ENCODE data around the gene SETBP1.

The SETBP1 gene

DNA sequence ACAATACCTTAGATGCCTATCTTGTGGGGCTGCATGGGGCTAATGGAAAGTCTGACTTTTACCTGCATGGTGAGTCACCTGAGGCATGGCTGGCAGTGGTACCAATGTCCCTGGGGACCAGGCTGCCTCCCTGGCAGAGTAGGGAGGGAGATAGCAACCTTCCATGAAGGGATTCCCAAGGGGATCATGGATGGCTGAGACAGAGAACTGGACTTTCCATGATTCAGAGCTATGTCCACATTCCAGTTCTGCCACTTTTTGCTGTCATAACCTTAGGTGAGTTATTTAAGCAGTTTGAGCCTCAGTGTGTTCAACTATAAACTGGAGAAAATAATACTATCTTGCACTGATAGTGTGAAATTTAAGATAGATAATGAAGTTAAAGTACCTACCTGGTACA is 178.6 kb downstream of the SETBP1 start:
- in situ Hi-C loops (cut with MboI; ENCODE audit: low sequenced_read_pairs): no loop called here

DNA sequence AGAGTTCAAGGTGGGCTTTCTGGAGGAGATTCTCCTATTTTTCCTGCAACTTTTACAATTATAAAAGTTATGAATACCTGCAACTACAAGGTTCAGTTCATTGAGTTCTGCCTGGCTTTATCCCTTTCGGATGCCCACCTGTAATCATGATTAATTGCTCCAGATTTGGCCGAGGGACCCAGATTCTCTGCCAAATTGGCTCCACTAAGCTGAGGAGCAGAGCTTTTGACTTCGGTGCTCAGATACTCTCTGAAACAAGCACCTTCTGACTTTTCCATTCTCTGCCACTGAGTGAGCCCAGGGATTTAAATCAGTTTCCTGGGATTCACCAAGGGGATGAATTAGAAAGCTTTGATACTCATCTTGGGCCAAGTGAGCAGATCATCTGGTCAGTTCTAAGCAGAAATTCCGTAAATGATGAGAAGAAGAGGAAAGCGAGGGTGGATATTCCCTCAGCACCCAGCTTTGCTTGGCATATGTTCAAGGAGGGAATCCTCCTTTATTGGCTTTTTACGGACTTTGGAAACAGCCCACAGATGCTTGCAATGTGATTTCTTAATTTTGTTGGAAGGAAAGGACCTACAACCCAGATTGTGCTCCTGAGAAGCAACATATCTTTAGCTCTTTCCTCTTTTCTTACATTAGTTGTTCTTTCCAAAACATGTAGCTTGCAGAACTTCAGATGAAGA is 179.2 kb downstream of the SETBP1 start:
- in situ Hi-C loops (cut with MboI; ENCODE audit: low sequenced_read_pairs): no loop called here

DNA sequence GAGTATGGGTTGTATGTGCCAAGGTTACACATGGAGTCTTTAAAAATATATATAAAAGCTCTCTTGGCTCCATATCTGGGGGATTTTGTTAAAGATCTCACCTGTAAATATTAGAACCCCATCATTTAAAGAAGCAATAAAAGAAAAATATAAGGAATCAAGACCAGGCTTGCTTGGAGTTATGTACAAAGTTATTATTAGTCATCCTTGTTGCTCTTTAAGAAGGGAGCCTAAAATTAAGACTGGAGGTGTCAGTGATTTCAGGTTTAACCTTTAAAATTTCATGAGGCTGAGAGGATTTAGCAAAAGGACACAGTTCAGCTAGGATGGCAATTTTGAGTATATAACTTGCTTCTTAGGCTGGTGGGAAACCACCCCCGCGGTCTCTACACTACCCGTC is 181.4 kb downstream of the SETBP1 start:
- in situ Hi-C loops (cut with MboI; ENCODE audit: low sequenced_read_pairs): no loop called here

DNA sequence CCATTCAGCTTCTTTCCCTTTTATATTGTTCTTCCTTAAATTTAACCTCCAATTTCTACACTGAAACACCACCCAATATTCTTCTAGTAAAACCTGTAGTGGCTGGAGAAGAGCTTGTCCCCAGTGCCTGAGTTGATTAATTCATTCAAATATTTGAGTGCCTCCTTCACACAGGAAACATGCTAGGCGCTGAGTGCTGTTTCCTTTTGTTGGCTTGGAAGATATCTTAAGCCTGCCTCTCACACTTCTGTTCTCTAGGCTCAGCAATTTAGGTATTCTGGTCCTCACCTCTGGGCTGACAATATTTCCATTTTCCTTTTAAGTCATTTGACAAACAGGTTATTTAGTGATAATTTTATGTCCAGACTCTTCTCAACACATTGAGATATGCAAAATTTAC is 185.4 kb downstream of the SETBP1 start:
- in situ Hi-C loops (cut with MboI; ENCODE audit: low sequenced_read_pairs): no loop called here

DNA sequence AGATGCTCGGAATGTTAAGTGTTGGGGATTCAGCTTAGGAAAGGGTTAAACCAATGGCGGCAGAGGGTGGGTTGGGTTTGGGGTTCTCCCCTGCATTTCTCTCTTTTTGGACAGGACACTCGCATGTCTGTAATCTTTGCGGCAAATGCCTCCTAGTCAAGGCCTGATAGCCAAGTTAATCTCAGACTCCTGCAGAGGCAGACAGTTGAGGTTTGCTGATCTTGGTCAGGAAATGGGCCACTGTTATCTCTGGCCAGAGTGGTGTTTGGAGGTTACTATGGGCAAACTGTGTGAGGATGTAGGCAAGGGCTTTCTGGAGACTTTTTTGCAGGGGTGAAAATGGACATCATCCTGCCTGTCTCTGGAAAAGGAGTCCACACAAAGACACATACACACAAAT is 188.8 kb downstream of the SETBP1 start:
- in situ Hi-C loops (cut with MboI; ENCODE audit: low sequenced_read_pairs): no loop called here

DNA sequence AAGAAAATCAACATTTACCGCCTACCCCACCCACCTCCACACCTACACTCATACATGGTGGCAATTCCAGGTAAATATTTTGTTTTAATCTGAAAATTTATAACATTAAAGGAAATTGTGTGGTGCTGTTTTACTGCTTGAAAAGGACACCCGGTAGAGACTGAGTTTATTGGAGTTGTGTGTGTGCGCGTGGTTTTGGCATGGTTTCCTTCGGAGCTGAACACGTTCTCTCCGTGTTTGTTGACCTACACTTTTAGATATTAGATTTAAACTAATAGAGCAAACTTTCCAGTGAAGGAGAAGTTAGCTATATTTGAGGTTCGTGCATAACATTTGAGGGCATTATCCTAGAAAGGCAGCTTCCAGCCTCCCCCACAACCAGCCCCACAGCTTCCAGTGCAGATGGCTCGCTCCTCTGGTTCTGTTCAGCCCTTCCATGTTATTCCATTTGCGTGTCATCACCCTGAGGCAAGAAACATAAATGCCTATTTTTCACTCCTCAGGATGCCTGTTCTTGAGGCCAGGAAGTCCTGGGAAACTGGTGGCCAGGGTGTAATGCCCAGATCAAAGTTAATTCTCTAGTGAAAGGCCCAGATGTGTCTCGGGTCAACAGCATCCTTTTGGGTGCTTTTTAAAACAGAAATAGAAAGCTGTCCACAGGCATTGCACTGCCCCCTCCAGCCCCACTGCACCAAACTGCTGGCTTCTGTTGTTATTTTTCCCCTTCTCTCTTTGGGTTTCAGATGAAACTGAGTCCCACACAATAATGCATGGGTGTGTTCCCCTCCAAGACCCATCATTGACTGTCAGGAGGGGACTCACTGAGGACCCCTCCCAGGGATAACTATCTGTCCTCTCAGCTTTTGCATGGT is 190.2 kb downstream of the SETBP1 start:
- in situ Hi-C loops (cut with MboI; ENCODE audit: low sequenced_read_pairs): no loop called here

DNA sequence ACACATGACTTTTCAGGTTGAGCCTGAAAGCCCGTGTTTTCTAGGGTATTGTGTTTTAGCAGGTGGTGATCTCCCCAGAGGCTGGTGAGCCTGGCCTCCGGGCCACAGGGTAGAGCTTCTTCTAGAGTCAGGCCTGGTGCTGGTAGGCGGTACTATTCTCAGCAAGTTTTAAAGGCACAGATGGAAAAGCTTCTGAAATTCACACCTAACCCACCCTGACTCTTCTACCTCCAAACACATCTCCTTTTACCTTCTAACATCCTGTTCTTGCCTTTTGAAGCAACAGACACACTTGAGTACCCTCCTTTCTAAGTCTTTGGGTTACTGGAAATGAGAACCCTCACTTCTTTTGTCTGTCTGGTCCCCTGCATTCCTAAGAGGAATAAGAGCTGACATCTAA is 191.1 kb downstream of the SETBP1 start:
- in situ Hi-C loops (cut with MboI; ENCODE audit: low sequenced_read_pairs): no loop called here

DNA sequence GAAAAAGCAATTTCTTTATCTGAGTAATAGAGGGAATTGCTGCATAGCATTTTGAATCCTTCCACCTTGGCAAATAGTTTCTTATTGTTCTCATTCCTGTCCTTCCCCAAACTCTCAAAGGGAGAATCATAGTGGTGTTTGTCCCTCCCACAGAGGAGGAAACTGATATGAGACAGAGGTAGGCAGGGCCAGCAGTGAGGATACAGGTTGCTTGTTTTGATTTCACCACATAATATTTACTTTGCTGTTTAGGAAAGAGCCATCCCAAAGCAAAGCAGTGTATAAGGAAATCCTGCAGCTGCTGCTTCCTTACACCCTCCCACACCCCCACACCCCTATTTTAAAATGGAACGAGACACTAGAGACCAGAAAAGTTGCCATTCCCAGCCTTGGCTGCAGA is 195.3 kb downstream of the SETBP1 start:
- in situ Hi-C loops (cut with MboI; ENCODE audit: low sequenced_read_pairs): no loop called here

DNA sequence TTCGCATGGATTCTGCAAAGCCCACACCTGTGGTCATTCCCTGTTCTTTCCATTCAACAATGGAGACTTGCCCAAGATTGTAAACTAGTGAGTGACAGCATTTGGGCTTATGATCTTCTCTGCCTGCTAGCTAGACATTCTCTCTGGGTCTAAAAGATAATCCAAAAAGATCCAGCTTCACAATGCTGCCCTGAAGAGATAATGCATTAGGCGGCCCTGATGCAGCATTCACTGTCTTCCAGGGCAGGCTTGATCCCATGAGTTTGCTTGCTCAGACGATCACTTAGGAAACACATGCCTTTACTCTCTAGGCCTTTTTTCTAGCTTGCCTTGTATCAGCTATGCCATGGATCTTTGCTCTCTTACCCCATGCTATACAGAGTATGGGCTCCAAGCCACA is 196.1 kb downstream of the SETBP1 start:
- in situ Hi-C loops (cut with MboI; ENCODE audit: low sequenced_read_pairs): no loop called here

DNA sequence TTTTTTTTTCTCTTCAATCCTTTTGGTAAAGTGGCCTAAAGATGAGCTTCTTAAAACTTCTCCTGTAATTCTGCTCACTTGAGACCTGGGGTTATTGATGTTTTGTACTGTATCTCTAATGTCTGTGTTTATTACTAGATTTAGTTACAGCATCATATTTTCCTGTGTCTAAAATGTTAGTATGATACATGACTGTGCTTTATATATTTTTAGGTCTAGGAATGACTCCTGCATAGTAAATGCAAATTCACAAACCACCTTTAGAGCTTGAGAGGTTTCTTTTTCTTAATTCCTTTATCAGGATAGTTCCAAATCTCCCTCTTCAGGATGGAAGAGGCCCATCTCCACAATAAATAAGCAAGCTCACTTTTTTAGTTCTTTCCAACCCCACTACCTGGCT is 197.6 kb downstream of the SETBP1 start:
- in situ Hi-C loops (cut with MboI; ENCODE audit: low sequenced_read_pairs): no loop called here

DNA sequence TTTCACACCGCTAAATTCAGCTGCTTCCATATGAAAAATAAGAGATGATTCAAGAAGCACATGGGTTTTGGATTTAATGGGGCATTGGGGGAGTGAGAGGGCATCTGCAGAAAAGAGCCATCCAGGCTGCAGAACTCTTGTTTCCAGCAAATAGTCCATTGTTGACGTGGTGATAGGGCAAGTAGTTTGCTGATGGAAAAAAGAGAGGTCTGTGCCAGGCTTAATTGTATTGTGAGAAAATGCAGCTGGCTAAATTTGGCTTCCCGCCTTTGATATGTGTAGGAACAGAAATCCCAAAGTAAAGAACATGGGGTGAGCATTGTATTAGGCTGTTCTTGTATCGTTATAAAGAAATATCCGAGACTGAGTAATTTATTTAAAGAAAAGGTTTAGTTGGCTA is 199.5 kb downstream of the SETBP1 start:
- in situ Hi-C loops (cut with MboI; ENCODE audit: low sequenced_read_pairs): no loop called here

DNA sequence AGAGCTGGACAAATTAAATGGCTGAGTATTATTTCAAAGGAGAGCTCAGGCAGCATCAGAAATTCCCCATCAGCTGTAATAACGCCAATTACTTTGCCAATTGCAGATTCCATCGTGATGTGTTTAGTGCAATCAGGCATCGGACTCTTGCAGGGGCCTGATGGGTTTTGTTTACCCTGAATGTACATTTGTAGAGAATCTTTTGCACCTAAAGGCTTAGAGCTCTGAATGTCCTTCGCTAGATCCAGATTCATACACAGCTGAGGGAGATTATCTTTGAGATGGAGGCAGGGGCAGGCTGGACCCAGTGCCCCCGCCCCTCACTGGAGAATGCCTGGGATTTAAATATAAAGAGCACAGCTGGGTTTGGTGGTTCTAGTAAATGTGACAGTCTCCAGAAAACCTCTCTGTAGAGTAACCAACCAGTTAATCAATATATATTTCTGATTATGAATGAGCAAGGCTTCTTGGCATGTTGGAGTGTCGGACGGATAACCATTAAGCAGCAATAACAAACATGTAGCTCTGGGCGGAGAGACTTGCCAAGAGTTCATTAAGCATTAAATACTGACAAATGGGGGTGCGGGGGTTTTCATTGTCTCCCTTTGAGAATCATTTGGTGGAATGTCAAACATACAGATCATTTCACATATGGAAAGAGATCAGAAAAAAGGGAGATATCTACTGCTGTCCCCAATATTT is 200.9 kb downstream of the SETBP1 start:
- in situ Hi-C loops (cut with MboI; ENCODE audit: low sequenced_read_pairs): no loop called here

DNA sequence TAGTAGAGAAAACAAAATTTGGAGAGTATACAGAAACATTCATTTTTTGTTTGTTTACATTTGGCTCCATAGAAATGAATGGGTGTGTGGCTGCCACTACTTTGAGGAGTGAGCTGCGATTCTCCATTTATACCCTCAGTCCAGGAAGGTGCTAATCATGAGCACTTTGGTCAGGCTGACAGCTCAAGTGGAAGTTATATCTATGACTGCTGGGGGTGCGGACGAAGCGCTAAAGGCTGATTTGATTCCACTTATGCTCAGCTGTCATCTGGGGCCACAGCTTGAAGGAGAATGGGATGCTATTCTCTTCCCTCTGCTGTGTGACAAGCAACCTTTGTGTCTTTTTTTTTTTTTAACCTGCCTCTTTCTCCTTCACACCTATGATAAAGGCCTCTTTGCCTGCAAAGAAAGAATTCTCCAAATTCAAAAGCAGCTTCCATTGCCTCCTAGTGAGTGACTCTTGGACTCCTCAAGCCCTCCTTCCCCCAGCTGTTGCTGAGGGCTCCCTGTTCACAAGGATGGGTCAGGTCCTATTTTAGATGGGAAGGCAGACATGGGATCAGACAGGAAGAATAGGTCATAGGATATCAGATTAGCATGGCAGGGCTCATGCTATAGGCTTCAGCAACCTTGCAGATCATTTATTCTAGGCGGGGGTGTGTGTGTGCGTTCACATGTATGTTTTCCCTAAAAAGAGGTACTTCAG is 201.6 kb downstream of the SETBP1 start:
- in situ Hi-C loops (cut with MboI; ENCODE audit: low sequenced_read_pairs): no loop called here

DNA sequence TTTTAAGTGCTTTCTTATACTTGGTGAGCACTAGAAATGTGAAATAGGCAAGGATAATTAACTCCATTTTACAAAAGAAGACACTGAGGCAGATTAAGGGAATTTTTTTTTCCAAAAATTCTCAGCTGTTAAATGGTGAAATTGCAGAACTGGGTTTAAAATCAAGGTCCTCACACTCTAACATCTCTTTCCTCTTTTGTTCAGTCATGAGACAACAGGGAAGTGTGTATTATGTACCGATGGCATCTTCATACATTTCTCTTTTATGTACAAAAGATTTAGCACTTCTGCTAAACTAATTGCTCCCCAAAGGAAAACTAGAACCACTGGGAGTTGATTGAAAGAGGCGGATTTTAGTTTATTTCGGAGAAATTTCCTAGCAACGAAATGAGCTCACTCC is 203.0 kb downstream of the SETBP1 start:
- in situ Hi-C loops (cut with MboI; ENCODE audit: low sequenced_read_pairs): no loop called here

DNA sequence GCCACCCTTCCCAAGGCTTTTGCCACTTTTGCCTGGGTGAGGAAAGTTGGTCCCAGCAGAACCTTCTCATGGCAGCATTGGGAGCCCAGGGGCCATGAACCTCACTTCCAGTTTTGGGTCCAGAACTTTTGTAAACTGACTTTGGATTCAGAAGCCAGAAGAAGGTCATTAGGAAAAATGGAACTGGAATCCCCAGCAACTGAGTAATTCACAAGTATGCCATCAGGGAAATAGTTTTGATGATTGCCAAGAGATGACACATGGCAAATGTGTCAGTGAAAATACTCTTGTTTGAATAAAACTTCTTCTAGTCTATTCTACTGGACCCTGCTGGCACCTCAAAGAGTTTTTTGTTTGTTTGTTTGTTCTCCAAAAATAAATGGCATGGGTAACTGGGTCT is 203.7 kb downstream of the SETBP1 start:
- in situ Hi-C loops (cut with MboI; ENCODE audit: low sequenced_read_pairs): no loop called here

DNA sequence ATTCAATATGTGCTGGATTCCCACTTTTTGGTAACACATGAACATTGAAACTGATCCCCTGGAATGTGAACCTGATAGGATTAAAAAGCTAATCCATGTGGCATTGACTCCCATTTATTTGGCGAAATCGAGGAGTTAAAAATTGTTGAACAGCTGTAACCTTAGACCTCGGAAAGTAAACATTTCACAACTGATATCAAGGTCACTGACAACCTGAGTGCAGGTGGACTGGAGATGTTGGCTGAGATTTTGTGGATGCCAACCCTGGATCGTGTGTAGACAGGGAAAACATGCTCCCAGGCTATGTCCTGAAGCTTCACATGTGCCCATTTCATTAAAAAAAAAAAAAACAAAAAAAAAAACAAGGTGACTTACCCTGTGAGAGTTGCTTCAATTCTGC is 204.8 kb downstream of the SETBP1 start:
- in situ Hi-C loops (cut with MboI; ENCODE audit: low sequenced_read_pairs): no loop called here

DNA sequence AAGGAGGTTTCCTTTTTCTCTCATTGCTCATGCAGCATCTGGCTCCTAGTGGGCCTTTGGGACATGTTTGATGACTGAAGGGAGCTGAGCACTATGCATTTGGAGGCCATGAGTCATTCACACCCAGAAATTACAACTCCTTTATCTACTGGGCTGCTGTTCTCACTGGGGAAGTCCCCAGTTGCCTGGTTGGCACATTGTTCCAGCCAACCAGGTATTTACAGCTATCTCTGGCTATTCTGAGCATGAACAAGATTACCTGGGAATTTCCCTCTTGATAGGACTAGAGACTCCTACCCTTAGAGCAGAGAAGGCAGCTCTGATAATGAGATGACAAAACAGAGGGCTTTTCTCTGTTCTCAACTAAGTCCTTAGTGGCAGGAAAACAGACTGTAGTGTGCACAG is 206.5 kb downstream of the SETBP1 start:
- in situ Hi-C loops (cut with MboI; ENCODE audit: low sequenced_read_pairs): no loop called here

DNA sequence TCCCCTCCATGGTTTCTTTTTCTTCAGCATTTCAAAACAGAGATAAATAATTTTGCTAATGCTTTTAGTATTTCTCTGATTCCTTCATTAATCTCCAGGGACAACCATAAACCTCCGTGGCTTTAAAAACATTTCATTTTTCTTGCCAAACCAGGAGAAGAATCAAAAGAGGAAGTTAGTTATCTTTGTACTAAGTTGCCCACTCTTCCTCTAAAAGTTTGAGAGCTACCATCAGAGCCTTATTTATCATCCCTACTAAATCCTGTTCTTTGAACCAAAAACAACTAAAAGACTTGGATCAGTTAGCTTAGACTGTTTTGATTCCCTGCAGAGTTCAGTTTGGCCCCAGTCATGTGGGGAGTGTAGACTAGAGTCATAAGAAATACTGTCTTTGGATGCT is 208.4 kb downstream of the SETBP1 start:
- in situ Hi-C loops (cut with MboI; ENCODE audit: low sequenced_read_pairs): no loop called here

DNA sequence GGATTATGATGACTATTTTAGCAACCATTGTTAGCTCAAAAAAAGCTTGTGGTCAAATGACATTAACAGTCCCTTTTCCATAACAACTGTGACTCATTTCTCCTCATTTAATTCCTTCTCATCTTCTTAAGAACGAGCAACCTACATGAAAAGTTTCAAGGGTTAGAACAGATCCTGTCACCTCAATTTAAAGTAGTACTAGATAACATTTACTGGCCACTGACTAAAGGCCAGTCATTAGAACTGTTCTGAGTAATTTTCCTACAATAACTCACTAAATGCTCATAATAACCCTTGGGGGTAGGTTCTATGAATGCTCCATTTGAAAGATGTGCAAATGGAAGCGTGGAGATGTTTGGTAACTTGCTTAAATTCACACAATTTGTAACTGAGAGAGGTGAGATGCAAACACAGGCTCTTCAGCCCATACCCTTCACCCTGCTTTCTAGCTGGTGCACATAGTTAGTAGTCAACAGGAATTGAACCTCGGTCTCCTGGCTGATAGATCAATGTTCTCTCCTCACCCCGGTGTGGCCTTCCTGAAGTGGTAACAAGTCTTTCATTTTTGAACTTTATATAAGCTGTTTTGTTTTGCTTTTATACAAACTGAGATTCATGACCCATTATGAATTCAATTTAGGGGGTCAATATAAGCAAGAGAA is 212.5 kb downstream of the SETBP1 start:
- in situ Hi-C loops (cut with MboI; ENCODE audit: low sequenced_read_pairs): no loop called here

DNA sequence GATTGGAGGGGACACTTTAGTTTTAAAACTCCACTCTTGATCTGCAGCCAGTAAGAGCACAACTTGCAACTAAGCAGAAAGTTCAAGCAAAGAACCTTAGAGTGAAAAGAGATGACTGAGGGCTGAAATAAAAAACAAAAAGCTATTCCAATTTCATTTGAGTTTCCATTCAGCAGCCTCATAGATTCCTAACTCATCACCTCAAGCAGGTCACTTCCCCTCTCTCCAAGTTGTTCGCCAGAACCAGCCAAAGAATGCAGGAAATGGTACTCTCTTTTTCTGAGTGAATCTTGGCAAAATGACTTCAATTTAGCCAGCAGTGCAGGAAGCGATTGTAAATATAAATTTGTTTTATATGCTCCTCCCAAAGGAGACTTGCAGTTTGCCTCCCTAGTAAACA is 213.3 kb downstream of the SETBP1 start:
- in situ Hi-C loops (cut with MboI; ENCODE audit: low sequenced_read_pairs): no loop called here
